Measurements from ENCODE around the gene GABRR1.

DNA sequence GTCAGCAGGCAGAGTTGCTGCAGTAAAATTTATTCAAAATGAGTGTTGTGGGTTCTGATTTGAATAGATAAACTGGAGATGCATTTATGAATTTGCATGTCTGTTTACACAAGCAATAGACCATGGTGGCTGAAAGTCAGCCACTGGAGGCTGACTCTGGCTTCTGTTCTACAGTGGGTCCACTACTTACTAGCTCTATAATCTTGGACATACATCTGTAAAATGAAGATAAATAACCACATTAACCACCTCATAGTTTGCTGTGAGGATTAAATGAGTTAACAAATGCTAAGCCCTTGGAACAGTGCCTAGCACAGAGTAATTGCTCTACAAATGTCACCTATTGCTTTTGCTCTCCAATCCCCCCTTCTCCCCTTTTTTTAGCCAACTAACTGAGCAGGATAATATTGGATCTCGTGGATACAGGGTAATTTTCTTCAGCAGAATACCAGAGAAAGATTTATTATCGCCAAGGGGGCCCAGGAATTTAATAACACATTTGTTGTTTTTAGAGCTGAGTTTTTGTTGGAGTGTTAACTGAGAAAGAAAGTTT lies 72.7 kb downstream of the GABRR1 start:
- TF ChIP-seq, protein P1, sequence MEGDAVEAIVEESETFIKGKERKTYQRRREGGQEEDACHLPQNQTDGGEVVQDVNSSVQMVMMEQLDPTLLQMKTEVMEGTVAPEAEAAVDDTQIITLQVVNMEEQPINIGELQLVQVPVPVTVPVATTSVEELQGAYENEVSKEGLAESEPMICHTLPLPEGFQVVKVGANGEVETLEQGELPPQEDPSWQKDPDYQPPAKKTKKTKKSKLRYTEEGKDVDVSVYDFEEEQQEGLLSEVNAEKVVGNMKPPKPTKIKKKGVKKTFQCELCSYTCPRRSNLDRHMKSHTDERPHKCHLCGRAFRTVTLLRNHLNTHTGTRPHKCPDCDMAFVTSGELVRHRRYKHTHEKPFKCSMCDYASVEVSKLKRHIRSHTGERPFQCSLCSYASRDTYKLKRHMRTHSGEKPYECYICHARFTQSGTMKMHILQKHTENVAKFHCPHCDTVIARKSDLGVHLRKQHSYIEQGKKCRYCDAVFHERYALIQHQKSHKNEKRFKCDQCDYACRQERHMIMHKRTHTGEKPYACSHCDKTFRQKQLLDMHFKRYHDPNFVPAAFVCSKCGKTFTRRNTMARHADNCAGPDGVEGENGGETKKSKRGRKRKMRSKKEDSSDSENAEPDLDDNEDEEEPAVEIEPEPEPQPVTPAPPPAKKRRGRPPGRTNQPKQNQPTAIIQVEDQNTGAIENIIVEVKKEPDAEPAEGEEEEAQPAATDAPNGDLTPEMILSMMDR (IDR thresholded peaks at IDR 0.05; ENCODE audit: borderline replicate concordance, extremely low read depth, low read length, poor library complexity, severe bottlenecking), result no peak
- no peak for TF ChIP-seq EZH2 (IDR thresholded peaks at IDR 0.05; ENCODE audit: borderline replicate concordance, low read depth, low read length, severe bottlenecking)

Data from DND-41 (cell line).